Suprapubic skin (tissue), 4 donors: ENCODE results near the gene FZD4. TPM values are rescaled to one million over a fixed set of nuclear protein-coding genes. Genes with fewer than 3 reads are reported as not detected.
"Not testable (repeated sequence)": the region's sequence is repeated elsewhere in the genome, so short reads cannot be mapped to it uniquely, and the experiment has no call there.

ENCODE experiments used
- DNase-seq, 2 donors: peaks; one replicate each; pipeline ENCODE4 v3.0.0-alpha.2; 2019; ENCODE audit warnings: low spot score in 2 of 2
- H3K27ac ChIP-seq: fragments of 200-600 bp; sonication (generic); one replicate; pipeline ENCODE4 v1.5.1; 2019
- H3K27me3 ChIP-seq: fragments of 200-600 bp; sonication (generic); one replicate; pipeline ENCODE4 v1.5.1; 2019
- H3K36me3 ChIP-seq: fragments of 200-600 bp; sonication (generic); one replicate; pipeline ENCODE4 v1.5.1; 2019
- H3K4me1 ChIP-seq: fragments of 200-600 bp; sonication (generic); one replicate; pipeline ENCODE4 v1.5.1; 2019
- H3K4me3 ChIP-seq: fragments of 200-600 bp; sonication (generic); one replicate; pipeline ENCODE4 v1.5.1; 2019; ENCODE audit warnings: mild to moderate bottlenecking
- H3K9me3 ChIP-seq: fragments of 200-600 bp; sonication (generic); one replicate; pipeline ENCODE4 v1.5.1; 2019
- EP300 ChIP-seq: sonication (generic); formaldehyde crosslinking; IDR thresholded peaks from one replicate; pipeline ENCODE4 v1.6.1; 2017; ENCODE audit warnings: antibody characterized with exemption
- POLR2A ChIP-seq, 2 donors: fragments of 450-650 bp; IDR thresholded peaks; one replicate each; pipeline ENCODE4 v1.6.1; 2017; ENCODE audit warnings: antibody characterized with exemption in 2 of 2, mild to moderate bottlenecking in 2 of 2, moderate library complexity in 2 of 2
- POLR2AphosphoS5 ChIP-seq, 3 donors: sonication (generic); formaldehyde crosslinking; IDR thresholded peaks; one replicate each; pipeline ENCODE4 v1.6.1; 2017; ENCODE audit warnings: antibody characterized with exemption in 3 of 3
- WGBS: methylation state at CpG from one replicate; pipeline ENCODE4 v1.1.5; 2018; 5-methylcytosine and 5-hydroxymethylcytosine counted together
- total RNA-seq, 4 donors: library from RNA; depleted of rRNA; stranded (reverse); fragments of >200 nt; gene quantifications; one replicate each; pipeline ENCODE4 v1.1.0, GENCODE V29; 2016
- TF ChIP-seq, protein P1 (sequence below), 2 donors: fragments of 200-600 bp in 1 of 2; fragments of 450-650 bp in 1 of 2; sonication (generic) in 1 of 2; IDR thresholded peaks; one replicate each; pipeline ENCODE4 v1.5.1; 2016 to 2019; ENCODE audit warnings: antibody characterized with exemption in 2 of 2, mild to moderate bottlenecking in 1 of 2, moderate library complexity in 1 of 2

FZD4 gene
- total RNA-seq, 4 donors from 2014 or later: 9.1 to 25.2 (median 15.5) TPM

DNA sequence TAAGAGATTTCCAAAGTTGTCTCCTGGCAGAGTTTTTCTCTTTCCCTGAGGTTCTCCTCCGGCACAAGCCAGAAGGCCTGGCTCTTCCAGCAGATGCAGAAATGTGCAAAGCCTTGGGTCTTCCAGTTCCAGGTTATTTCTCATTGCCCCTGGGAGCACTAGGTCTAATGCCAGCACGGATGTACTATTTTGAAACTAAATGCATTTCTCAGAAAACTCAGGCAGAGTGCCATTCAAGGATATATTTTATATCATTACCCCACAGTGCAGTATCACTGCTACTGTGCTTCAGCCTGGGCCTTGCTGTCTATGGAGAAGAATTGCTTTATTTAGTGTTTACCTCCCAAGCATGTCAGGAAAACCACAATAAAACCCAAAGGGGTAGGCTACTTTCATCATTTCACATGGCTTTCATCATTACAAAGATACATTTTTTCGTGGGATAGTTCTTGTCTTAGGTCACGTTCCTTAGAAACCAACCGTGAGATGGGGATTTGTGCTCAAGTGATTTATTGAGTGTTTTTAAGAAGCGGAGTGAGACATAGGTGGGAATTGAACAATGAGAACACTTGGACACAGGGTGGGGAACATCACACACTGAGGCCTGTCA, 22.4 kb upstream of the FZD4 start:
- TF ChIP-seq EP300 (no peak), POLR2A (IDR thresholded peaks at IDR 0.05) (no peak), POLR2AphosphoS5 (IDR thresholded peaks at IDR 0.05) (no peak)
- TF ChIP-seq, protein P1, sequence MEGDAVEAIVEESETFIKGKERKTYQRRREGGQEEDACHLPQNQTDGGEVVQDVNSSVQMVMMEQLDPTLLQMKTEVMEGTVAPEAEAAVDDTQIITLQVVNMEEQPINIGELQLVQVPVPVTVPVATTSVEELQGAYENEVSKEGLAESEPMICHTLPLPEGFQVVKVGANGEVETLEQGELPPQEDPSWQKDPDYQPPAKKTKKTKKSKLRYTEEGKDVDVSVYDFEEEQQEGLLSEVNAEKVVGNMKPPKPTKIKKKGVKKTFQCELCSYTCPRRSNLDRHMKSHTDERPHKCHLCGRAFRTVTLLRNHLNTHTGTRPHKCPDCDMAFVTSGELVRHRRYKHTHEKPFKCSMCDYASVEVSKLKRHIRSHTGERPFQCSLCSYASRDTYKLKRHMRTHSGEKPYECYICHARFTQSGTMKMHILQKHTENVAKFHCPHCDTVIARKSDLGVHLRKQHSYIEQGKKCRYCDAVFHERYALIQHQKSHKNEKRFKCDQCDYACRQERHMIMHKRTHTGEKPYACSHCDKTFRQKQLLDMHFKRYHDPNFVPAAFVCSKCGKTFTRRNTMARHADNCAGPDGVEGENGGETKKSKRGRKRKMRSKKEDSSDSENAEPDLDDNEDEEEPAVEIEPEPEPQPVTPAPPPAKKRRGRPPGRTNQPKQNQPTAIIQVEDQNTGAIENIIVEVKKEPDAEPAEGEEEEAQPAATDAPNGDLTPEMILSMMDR (IDR thresholded peaks at IDR 0.05): no peak

DNA sequence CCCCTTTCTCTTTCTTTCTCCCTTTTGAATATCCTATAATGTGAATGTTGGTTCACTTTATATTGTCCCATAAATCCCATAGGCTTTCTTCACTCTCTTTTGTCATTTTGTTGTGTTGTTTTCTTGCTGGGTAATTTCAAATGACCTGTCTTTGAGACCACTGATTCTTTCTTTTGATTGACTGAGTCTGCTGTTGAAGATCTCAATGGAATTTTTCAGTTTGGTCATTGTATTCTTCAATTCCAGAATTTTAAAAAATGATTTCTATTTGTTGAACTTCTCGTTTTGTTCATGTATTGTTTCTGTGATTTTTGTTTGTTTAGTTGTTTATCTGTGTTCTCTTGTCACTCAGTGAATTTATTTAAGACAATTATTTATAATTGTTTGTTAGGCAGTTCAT, 17.5 kb upstream of the FZD4 start:
- no peak for DNase-seq
- Histone ChIP-seq H3K9me3 (peaks cover 8% of the 10 kb centered on the region), H3K36me3 (no peaks in the 10 kb centered on the region), H3K27ac (no peak overlapping the region), H3K4me1 (no peaks in the 10 kb centered on the region), H3K4me3 (no peak overlapping the region), H3K27me3 (no peaks in the 10 kb centered on the region)
- no peak for TF ChIP-seq POLR2AphosphoS5 (IDR thresholded peaks at IDR 0.05)
- 88% methylated on average over 1 of the region's 1 CpG for WGBS

More for the DNA sequence above, 22.4 kb upstream of the FZD4 start:
- Histone ChIP-seq H3K27me3 (no peaks in the 10 kb centered on the region), H3K9me3 (peaks cover under 1% of the 10 kb centered on the region), H3K27ac (no peak overlapping the region), H3K4me3 (no peak overlapping the region), H3K36me3 (no peaks in the 10 kb centered on the region), H3K4me1 (no peaks in the 10 kb centered on the region)
- no peak for DNase-seq
- 82% methylated on average over 6 of the region's 6 CpGs for WGBS

DNA sequence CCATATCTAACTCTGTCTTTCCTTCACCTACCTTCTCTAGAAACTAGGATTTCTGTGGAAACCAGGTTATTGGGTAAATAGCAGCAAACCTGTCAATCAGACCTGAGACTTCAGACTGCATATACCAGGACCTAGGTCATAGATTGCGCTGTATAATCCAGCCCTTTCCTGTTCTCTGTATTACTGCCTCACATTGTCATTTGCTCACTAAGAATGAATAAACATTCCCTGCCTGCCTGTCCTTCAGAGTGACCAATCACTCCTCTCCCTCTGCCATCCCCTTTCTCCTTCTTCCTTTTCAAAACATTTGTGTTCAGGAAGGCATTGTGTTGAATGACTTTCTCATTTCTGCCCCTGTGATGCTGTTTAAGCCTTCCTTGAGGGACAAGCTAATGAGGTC, 14.1 kb upstream of the FZD4 start:
- no peak overlapping the region for H3K27ac ChIP-seq
- no peaks in the 10 kb centered on the region for H3K27me3 ChIP-seq
- H3K9me3 ChIP-seq: peaks cover 8% of the 10 kb centered on the region
- H3K4me3 ChIP-seq: no peak overlapping the region
- no peak for DNase-seq
- WGBS: 96% methylated on average over 1 of the region's 1 CpG
- H3K36me3 ChIP-seq: no peaks in the 10 kb centered on the region
- no peaks in the 10 kb centered on the region for H3K4me1 ChIP-seq
- TF ChIP-seq POLR2AphosphoS5 (IDR thresholded peaks at IDR 0.05) (no peak), POLR2A (IDR thresholded peaks at IDR 0.05) (no peak)

DNA sequence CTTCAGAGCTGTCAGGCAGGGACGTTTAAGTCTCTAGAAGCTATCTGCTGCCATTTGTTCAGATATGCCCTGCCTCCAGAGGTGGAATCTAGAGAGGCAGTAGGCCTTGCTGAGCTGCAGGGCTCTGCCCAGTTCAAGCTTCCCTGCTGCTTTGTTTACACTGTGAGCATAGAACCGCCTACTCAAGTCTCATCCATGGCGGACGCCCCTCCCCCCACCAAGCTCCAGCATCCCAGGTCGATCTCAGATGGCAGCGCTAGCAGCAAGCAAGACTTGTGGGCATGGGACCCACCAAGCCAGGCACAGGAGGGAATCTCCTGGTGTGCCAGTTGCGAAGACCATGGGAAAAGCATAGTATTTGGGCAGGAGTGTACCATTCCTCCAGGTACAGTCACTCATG, 12.4 kb upstream of the FZD4 start:
- H3K4me3 ChIP-seq, H3K9me3 ChIP-seq, H3K4me1 ChIP-seq, DNase-seq, H3K27me3 ChIP-seq, H3K36me3 ChIP-seq, H3K27ac ChIP-seq: not testable (repeated sequence)
- 92% methylated on average over 2 of the region's 7 CpGs for WGBS

DNA sequence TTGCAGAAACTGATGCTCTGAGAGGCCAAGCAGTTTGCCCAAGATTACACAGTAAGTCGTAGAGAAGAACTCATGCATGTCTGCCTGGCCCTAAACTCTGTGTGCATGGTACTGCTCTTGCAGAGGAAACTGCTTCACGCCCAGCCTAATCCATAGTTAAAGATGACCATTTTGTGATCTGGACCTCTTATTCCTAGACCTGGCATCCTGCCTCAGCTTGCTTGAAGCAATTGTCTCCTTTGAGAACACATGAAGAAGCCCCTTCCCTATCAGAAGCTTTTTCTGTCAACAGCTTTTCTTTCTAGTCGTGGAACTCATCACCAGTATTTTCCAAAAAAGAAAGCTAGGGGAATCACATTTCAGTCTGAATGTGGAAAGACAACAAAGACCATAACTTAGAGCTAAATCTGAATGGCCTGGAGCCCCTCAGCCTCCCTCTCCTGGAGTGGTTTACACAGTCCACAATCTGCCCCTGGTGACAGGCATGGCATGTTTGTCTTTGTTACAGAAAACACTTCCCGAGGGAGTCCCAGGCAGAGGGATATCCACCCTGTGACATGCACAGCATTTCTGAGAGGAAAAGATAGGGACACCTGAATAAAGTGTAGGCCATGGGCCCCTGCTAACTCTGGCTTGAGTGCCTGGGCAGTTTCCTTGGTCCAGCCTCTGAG, 2.9 kb upstream of the FZD4 start:
- DNase-seq: no peak
- no peak for TF ChIP-seq POLR2A (IDR thresholded peaks at IDR 0.05)
- no peak for TF ChIP-seq EP300
- TF ChIP-seq, protein P1 (IDR thresholded peaks at IDR 0.05): no peak
- TF ChIP-seq POLR2AphosphoS5 (IDR thresholded peaks at IDR 0.05): no peak
- no peaks in the 10 kb centered on the region for H3K36me3 ChIP-seq
- H3K4me3 ChIP-seq: no peak overlapping the region
- H3K27ac ChIP-seq: no peak overlapping the region
- H3K27me3 ChIP-seq: no peaks in the 10 kb centered on the region
- no peaks in the 10 kb centered on the region for H3K9me3 ChIP-seq
- WGBS: 85% methylated on average over 4 of the region's 4 CpGs
- peaks cover 16% of the 10 kb centered on the region for H3K4me1 ChIP-seq

DNA sequence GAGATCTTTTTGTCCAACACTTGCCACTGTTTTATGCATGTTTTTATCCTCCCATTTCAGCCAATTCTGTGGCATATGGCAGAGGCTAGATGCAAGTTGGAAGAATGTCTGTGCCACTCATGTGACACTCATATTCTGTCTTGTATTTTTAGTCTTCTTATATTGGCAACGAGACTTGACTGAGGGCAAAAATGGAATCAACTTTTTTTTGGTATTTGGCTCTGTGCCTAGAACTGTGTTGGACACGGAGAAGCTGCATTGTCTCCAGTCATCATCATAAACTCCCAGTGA, 1.7 kb upstream of the FZD4 start:
- H3K4me1 ChIP-seq: peaks cover 22% of the 10 kb centered on the region
- H3K27ac ChIP-seq: peak overlapping the region; percentile 92
- H3K27me3 ChIP-seq: no peaks in the 10 kb centered on the region
- no peak overlapping the region for H3K4me3 ChIP-seq
- TF ChIP-seq POLR2AphosphoS5 (IDR thresholded peaks at IDR 0.05): no peak
- no peak for TF ChIP-seq EP300
- no peak for TF ChIP-seq POLR2A (IDR thresholded peaks at IDR 0.05)
- TF ChIP-seq, protein P1 (IDR thresholded peaks at IDR 0.05): no peak
- no peaks in the 10 kb centered on the region for H3K9me3 ChIP-seq
- DNase-seq: no peak
- WGBS: 32% methylated on average over 2 of the region's 2 CpGs
- H3K36me3 ChIP-seq: no peaks in the 10 kb centered on the region

DNA sequence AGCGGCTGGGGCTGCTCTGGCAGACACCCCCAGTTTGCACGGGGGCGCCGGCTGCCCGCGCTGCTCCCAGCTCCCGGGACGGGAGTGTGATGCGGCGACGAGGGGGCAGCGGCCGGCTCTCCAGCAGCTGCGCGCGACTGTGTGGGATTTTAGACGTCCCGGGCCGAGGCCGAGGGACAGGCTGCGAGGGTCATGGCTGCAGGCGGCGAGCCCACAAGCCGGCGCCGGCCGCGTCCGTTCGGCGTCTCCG, 159 bp downstream of the FZD4 start:
- peak in 1 of 2 donors; percentile 54 for TF ChIP-seq POLR2A (IDR thresholded peaks at IDR 0.05)
- TF ChIP-seq EP300: no peak
- TF ChIP-seq, protein P1 (IDR thresholded peaks at IDR 0.05): no peak
- TF ChIP-seq POLR2AphosphoS5 (IDR thresholded peaks at IDR 0.05): no peak
- H3K36me3 ChIP-seq: peaks cover 6% of the 10 kb centered on the region
- H3K27me3 ChIP-seq: no peaks in the 10 kb centered on the region
- H3K9me3 ChIP-seq: no peaks in the 10 kb centered on the region
- H3K4me3 ChIP-seq: peak overlapping the region; percentile 68
- peaks cover 32% of the 10 kb centered on the region for H3K4me1 ChIP-seq
- no CpG with 5 or more reads among the region's 32 CpGs for WGBS
- peak overlapping the region; percentile 92 for H3K27ac ChIP-seq
- DNase-seq: no peak
